GM18526 (cell line): Measurements from ENCODE around the gene INSM1.

Experiments used
- POLR2A ChIP-seq: IDR thresholded peaks from 3 replicates; pipeline ENCODE4 v1.6.1; 2011; ENCODE audit not compliant: insufficient read length; ENCODE audit errors: extremely low read depth

The INSM1 gene

DNA sequence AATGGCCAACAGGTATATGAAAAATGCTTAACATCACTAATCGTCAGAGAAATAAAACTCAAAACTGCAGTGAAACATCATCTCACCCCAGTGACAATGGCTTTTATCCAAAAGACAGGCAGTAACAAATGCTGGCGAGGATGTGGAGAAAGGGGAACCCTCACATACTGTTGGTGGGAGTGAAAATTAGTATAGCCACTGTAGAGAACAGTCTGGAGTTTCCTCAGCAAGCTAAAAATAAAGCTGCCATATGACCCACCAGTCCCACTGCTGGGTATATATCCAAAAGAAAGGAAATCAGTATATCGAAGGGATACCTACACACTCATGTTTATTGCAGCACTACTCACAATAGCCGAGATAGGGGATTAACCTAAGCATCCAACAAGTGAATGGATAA, 23.4 kb upstream of the INSM1 start:
- no peak for TF ChIP-seq POLR2A

DNA sequence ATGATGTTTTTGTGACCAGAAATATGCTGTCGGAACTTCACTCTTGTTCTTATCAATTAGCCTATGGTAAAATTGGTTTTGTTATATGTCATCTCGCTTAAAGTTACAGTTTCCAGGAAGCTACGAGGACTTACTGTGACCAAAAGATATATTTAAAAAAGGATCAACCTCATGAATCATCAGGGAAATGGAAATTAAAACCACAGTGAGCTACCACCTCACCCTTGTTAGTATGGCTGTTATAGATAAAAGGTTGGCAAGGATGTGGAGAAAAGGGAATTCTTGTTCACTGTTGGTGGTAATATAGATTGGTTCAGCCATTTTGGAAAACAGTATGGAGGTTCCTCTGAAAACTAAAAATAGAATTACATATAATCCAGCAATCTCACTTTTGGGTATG, 14.3 kb upstream of the INSM1 start:
- TF ChIP-seq POLR2A = no peak

- no peak for TF ChIP-seq POLR2A
Measured at GRCh38 chr20:20358801-20359200, 9.1 kb upstream of the INSM1 start.

GRCh38 chr20:20359628-20360027, 8.3 kb upstream of the INSM1 start:
- TF ChIP-seq POLR2A = no peak

DNA sequence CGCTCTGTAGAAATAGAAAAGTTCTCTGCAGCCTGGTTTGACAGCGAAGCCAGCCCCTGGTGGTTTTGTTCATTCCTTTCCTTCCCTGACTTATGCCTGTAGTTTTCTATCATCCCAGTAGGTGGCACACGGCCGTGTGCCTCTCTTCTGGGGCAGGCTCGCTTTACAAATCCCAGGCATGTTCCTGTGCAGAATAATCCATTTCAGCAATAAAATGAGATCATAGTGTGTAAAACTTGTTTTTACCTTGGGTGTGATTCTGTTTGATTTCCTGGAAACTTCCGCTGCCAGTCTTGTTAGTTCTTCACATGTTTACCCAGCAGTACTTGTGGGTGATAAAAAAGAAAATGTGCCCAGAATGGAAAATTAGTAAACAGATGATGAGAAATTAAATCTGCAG, 7.4 kb upstream of the INSM1 start:
- TF ChIP-seq POLR2A = no peak

DNA sequence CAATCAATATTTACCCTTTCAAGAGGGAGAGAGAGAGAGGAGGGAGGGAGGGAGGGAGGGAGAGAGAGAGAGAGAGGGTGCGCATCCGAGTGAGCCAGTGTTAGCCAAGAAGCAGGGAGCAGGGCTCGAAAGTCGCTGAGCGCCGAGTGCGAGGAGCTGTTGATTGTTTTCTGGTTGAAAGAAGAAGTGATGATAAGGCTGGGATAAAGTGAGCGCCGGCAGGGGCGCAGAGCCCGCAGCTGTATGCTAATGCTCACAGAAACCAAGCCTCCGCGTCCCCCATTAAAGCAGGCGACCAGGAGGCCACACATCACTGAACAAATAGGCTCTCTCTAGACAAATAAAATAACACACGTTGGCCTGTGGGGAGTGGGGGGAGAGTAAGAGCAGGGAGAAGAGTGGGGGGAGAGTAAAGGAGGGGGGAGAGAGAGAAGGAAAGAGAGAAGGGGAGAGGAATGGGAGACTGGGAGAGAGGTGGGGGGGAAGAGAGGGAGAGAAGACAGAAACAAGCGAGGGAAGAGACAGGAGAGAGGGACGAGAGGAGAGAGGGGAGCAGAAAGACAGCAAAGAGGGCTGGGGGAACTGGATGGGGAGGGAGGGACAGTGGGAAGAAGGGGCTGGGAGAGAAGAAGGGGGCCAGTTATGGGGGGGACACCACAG, 5.0 kb upstream of the INSM1 start:
- TF ChIP-seq POLR2A = no peak

- no peak for TF ChIP-seq POLR2A
Measured at GRCh38 chr20:20363434-20363798, 4.5 kb upstream of the INSM1 start.

DNA sequence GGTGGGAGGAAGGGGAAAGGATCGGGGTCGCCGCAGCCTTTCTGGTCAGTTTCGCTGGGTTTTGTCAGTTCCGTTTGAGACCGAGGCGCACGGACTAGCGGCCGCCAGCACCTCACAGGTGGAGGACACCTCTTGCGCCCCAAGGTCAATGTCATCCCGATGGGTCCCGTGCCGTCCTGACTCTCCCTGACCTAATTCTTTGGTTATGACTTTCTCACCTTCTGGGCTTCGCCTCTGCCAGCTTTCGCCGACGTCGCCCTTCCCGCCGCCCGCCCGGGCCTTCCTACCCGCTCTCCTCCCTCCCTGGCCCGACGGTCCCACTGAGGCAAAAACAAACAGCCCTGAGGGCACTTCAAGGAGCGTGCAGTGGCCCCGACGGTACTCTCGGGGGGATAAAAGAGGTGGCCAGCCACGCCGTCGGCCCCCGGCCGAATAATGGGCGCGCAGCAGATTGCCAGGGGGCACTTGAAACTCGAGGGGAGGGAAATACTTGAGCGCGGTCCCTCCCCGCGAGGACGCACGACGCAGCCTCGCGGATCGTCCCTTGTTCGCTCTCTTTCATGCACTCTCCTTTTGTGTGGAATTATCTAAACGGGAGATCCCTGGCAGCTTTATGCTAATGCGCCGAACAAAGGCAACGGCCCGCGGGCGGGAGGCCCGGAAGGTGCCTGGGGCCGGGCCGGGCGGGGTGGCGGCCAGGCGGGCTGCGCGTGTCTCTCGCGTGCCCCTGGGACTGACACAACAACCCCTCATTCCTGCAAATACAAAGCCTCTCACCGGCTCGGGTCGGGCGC, 3.9 kb upstream of the INSM1 start:
- no peak for TF ChIP-seq POLR2A

- no peak for TF ChIP-seq POLR2A
Measured at GRCh38 chr20:20364593-20365479, 3.1 kb upstream of the INSM1 start.

GRCh38 chr20:20365480-20366161, 2.3 kb upstream of the INSM1 start:
- TF ChIP-seq POLR2A = no peak

- no peak for TF ChIP-seq POLR2A
Measured at GRCh38 chr20:20366551-20366875, 1.4 kb upstream of the INSM1 start.

- no peak for TF ChIP-seq POLR2A
Measured at GRCh38 chr20:20366876-20367574, 879 bp upstream of the INSM1 start.

DNA sequence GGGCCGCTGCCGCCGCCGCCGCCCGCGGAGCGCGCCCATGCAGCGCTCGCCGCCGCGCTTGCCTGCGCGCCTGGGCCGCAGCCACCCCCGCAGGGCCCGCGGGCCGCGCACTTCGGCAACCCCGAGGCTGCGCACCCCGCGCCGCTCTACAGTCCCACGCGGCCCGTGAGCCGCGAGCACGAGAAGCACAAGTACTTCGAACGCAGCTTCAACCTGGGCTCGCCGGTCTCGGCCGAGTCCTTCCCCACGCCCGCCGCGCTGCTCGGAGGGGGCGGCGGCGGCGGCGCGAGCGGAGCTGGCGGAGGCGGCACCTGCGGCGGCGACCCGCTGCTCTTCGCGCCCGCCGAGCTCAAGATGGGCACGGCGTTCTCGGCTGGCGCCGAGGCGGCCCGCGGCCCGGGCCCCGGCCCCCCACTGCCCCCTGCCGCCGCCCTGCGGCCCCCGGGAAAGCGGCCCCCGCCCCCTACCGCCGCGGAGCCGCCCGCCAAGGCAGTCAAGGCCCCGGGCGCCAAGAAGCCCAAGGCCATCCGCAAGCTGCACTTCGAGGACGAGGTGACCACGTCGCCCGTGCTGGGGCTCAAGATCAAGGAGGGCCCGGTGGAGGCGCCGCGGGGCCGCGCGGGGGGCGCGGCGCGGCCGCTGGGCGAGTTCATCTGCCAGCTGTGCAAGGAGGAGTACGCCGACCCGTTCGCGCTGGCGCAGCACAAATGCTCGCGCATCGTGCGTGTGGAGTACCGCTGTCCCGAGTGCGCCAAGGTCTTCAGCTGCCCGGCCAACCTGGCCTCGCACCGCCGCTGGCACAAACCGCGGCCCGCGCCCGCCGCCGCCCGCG, 730 bp downstream of the INSM1 start:
- no peak for TF ChIP-seq POLR2A
